ENCODE results near the gene LSAMP.

LSAMP gene

DNA sequence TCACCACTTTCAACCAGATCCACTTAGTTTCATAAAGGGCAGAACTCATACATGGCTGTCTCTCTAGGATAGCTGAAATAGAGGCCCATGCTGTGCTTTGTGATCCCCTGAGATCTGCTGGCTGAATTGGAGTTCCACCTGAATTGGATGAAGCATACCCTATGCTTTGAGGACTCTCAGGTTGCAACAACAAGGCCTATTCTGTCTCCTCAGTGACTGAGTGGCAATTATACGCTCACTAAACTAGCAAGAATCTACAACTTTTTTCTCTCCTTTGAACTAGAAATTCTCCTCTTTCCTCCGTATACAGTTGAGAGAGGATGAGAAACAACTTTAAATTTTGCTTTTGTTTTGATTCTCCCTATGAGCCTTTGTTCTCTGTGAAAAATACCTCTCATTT, 348.7 kb downstream of the LSAMP start:
- TF ChIP-seq, protein P1, sequence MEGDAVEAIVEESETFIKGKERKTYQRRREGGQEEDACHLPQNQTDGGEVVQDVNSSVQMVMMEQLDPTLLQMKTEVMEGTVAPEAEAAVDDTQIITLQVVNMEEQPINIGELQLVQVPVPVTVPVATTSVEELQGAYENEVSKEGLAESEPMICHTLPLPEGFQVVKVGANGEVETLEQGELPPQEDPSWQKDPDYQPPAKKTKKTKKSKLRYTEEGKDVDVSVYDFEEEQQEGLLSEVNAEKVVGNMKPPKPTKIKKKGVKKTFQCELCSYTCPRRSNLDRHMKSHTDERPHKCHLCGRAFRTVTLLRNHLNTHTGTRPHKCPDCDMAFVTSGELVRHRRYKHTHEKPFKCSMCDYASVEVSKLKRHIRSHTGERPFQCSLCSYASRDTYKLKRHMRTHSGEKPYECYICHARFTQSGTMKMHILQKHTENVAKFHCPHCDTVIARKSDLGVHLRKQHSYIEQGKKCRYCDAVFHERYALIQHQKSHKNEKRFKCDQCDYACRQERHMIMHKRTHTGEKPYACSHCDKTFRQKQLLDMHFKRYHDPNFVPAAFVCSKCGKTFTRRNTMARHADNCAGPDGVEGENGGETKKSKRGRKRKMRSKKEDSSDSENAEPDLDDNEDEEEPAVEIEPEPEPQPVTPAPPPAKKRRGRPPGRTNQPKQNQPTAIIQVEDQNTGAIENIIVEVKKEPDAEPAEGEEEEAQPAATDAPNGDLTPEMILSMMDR (conservative IDR thresholded peaks at IDR 0.05; ENCODE audit: low read depth, low read length) = no peak
- no peak for DNase-seq (ENCODE audit: low read depth)
- H3K4me3 ChIP-seq (ENCODE audit: low read depth, low read length) = no peak overlapping the region

DNA sequence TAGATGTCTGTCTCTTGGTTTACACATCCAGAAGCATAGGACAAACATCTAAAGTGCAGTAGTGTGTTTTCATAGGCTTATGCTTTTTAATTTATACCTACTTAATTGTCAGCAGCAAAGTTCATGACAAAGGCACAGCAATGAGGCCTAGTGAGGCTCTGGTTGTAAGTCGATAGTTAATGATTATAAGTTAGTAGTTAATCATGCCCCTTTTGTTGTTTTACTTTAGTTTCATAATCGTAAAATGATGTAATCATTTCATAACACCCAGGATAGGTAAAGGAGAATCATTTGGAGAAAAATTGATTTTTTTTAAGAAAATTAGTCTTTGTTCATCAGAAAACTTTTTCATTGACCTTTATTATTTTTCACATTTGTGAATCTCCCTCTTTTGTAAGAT, 351.9 kb downstream of the LSAMP start:
- TF ChIP-seq, protein P1 (conservative IDR thresholded peaks at IDR 0.05; ENCODE audit: low read depth, low read length) = no peak
- no peak overlapping the region for H3K4me3 ChIP-seq (ENCODE audit: low read depth, low read length)
- no peak for DNase-seq (ENCODE audit: low read depth)

DNA sequence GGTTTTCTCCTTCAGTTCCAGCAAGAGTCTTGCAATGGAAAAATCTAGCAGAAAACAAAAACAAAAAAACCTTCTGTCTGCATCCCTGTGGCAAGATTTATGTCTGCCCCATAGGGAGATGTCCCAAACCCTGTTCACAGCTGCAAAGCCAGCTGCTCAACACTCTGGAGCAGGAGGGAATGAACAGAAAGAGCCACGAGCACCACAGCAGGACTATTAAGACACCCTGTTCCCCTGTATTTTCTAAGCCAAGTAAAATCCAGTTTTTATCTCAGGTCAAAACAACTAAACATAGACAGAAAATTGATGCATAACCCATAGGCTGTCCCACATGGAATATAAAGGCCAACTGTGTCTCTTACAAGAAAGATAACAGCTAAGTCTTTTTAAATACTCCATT, 357.9 kb downstream of the LSAMP start:
- TF ChIP-seq, protein P1 (conservative IDR thresholded peaks at IDR 0.05; ENCODE audit: low read depth, low read length) = no peak
- no peak for DNase-seq (ENCODE audit: low read depth)

DNA sequence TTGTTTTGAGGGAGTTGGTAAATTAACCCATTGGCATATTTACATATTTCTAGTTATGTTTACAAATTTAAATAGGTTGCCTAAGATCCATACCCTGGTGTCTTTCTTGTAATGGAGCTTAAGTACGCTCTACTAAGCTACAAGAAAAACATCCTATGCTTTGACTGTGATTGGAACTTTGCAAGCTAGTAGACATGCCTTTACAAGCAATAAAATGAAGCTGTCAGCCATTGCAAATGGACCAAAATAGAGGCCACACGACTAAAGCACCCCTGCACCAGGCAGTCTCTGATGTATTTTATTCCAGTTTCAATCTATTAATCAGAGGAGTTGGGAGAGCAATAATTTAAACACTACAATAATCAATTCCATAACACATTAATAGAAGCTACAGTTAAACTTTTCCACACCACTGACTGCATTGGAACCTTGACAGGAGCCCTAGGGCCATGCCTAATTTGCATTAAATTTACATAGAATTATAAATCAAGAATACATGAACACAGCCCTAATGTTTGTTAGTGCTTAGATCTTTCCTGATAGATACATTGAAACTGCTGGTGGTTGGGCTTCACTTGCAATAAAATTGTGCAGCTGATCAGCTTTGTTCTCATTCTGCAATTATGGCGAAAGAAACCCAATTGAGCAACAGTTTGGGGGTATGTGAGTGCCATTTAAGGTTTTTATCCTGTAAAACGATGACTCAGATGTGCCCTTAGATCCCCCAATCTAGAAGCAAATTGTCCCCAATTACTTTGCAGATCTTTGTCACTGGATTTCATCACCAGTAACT, 360.1 kb downstream of the LSAMP start:
- TF ChIP-seq, protein P1 (conservative IDR thresholded peaks at IDR 0.05; ENCODE audit: low read depth, low read length) = no peak
- no peak for DNase-seq (ENCODE audit: low read depth)

More for the DNA sequence above, 357.9 kb downstream of the LSAMP start:
- H3K4me3 ChIP-seq (ENCODE audit: low read depth, low read length) = no peak overlapping the region

DNA sequence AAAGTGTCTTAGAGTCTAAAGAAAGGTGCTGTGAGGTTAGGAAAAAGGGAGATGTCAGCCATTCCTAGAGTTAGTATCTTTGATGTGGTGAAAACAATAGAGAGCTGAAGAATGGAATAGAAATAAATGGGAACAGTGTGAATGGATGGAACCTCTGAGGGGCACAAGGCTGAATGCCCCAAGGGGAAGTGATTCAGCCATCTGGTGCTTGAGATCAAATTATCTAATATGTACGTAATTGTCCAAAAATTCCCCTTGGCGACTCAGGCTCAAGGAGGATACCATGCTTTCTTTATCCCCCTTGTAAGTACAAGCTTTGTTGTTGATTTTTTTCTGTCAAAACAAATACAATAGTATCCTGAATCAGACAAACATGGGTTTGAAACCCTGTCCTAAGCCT, 361.6 kb downstream of the LSAMP start:
- DNase-seq (ENCODE audit: low read depth) = no peak

More for the DNA sequence above, 360.1 kb downstream of the LSAMP start:
- H3K4me3 ChIP-seq (ENCODE audit: low read depth, low read length) = no peak overlapping the region

DNA sequence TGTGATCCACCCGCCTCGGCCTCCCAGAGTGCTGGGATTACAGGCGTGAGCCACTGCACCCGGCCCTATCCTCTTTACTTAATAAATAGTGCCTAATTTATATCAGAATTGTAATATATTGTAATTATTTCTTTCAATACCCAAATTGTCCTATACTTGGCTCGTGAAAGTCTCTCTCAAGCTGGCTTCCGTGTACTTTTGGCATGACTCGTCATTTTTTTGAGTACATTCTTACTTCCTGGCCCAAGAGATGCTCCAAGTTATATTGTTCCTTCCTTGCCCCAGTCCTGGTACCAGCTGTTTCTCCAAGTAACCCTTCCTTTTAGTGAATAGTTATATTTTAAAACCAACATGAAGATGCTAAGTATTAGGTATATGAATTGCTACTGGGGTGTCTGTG, 366.7 kb downstream of the LSAMP start:
- TF ChIP-seq, protein P1 (conservative IDR thresholded peaks at IDR 0.05; ENCODE audit: low read depth, low read length) = no peak
- DNase-seq (ENCODE audit: low read depth) = no peak
- H3K4me3 ChIP-seq (ENCODE audit: low read depth, low read length) = no peak overlapping the region

More for the DNA sequence above, 361.6 kb downstream of the LSAMP start:
- H3K4me3 ChIP-seq (ENCODE audit: low read depth, low read length) = no peak overlapping the region
- TF ChIP-seq, protein P1 (conservative IDR thresholded peaks at IDR 0.05; ENCODE audit: low read depth, low read length) = no peak

DNA sequence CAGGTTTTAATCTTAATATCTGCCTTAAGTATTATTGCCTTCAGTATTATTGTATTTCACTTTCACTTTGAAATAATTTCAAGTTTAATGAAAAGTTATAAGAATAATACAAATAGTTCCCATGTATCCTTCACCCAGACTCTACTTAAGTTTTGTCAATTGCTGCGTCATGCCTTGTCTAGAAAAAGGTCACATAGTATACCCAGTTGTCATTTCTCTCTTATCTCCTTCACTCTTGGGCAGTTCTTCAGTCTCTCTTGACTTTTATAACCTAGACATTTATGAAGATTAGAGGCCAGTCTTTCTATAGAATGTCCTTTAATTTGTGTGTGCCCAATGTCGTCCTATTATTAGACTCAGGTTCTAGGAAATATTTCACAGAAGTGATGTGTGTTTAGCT, 367.7 kb downstream of the LSAMP start:
- no peak overlapping the region for H3K4me3 ChIP-seq (ENCODE audit: low read depth, low read length)
- DNase-seq (ENCODE audit: low read depth) = no peak
- TF ChIP-seq, protein P1 (conservative IDR thresholded peaks at IDR 0.05; ENCODE audit: low read depth, low read length) = no peak
